Brain pericyte (primary cell): ENCODE measurements around the gene TGIF1.
"Not testable (repeated sequence)": the region's sequence is repeated elsewhere in the genome, so short reads cannot be mapped to it uniquely, and the experiment has no call there.

Experiments
- DNase-seq: peaks from one replicate; pipeline ENCODE4 v3.0.0-alpha.2; 2012; ENCODE audit warnings: low read depth, low spot score

TGIF1 gene

DNA sequence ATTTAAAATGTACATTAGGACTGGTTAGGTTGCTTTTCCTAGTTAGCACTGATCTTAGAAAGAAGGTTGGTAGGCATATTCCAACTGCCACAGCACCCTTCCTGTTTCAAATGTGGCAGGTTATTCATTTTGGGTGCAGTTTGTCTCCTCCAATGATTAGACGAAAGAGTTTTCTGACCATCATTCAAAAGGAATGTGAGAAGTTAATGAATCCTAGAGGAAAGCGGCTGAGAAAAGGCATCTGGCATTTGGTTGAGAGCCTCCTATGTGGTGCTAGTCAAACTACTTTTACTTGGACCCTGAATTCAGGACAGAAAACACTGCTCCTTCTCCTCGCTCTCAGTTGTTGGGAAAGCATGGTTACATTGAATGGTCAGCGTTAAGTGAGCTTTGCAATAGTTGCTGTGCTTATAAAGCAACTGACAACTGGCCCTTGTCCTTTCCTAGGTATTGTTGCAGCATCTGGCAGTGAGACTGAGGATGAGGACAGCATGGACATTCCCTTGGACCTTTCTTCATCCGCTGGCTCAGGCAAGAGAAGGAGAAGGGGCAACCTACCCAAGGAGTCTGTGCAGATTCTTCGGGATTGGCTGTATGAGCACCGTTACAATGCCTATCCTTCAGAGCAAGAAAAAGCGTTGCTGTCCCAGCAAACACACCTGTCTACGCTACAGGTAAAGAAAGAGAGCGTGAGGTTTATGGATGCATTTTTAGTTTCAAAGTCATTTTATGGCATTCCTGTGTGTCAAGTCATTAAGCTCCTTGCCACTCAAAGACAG lies 6.1 kb downstream of the TGIF1 start:
- DNase-seq = no peak

GRCh38 chr18:3456686-3457069 lies 6.7 kb downstream of the TGIF1 start:
- no peak for DNase-seq

DNA sequence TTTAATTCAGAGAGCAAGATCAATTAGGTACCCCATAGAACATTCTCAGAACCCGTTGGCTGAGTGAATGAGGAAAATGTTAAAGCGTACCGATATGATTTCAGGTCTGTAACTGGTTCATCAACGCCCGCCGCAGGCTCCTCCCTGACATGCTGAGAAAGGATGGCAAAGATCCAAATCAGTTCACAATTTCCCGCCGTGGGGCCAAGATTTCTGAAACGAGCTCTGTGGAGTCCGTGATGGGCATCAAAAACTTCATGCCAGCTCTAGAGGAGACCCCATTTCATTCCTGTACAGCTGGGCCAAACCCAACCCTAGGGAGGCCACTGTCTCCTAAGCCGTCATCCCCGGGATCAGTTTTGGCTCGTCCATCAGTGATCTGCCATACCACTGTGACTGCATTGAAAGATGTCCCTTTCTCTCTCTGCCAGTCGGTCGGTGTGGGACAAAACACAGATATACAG lies 7.3 kb downstream of the TGIF1 start:
- no peak for DNase-seq

GRCh38 chr18:3458378-3458777 lies 8.4 kb downstream of the TGIF1 start:
- DNase-seq = no peak

GRCh38 chr18:3458952-3459853 lies 9.2 kb downstream of the TGIF1 start:
- DNase-seq = no peak

GRCh38 chr18:3460823-3461398 lies 10.9 kb downstream of the TGIF1 start:
- DNase-seq = no peak

DNA sequence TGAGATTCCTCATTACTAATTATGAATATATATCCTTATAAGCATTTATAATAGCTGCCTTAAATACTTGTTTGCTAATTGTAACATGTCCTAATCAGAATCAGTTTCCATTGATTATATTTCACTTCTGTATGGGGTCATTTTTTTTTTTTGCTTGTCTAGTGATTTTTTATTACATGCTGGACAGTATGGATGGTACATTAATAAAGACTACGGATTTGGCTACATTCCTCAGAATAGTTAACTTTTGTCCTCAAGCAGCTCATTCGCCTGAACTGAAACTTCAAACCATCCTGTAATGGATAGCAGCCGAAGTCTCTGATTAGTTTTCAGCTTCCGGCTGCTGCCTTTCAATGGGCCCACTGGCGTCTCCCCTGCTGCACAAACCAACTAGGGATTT lies 11.7 kb downstream of the TGIF1 start:
- DNase-seq = no peak

DNA sequence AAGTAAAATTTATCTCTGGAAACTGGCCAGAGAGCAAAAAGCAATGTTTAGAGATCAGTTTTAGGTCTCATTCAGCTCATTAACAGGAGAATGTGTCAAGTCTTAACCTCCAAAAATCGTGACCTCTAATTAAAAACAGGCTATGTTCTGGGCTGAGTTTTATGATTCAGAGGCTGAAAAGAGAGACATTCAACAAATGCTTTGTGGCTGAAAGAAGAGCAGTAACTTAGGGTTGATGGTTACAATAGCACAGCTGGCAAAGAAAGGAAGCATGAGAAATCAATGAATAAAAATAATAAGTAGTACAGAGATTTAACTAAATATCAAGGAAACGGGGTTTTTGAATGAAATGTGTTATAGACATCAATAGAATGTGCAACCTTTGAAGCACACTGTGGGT lies 13.1 kb downstream of the TGIF1 start:
- no peak for DNase-seq

GRCh38 chr18:3466045-3466444 lies 16.1 kb downstream of the TGIF1 start:
- no peak for DNase-seq

DNA sequence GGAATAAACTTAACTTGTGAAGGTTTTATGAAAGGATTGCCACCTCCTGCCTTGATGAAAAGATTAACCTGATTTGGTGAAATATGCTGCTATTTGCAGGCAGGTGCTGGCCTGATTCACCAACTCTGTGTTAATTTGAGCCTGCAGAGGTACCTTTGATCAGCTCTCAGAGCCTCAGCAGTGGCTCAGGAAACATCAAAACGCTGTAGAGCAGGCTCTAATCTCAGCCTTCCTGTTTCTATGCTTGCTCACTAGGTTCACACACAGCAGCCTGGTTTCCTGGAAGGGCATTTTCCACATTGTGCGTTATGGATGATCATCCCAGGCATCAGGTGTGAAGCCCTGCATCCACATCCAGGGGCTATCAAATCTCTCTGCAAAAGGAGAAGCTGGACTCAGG lies 16.9 kb downstream of the TGIF1 start:
- DNase-seq = no peak

DNA sequence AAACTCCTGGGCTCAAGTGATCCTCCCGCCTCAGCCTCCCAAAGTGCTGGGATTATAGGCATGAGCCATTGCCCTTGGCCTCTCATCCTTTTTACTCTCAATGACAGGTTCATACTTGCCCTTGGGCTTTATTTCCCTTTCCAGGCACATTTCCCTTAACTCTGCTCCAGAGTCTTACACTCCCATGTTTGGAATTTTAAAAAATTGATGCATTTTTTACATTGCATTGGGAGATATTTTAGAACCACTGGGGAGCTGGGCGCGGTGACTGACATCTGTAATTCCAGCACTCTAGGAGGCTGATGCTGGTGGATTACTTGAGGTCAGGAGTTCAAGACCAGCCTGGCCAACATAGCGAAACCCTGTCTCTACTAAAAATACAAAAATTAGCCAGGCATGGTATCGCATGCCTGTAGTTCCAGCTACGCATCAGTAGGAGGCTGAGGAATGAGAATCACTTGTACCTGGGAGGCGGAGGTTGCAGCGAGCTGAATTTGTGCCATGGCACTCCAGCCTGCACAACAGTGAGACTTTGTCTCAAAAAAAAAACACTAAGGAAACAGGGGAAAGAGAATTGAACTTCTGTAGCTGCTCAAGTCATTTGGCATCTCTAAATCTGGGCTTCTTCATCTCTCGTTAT lies 18.2 kb downstream of the TGIF1 start:
- no peak for DNase-seq

- no peak for DNase-seq
These were observed 18.9 kb downstream of the TGIF1 start for GRCh38 chr18:3468833-3469232.

GRCh38 chr18:3471141-3471648 lies 21.2 kb downstream of the TGIF1 start:
- no peak for DNase-seq

DNA sequence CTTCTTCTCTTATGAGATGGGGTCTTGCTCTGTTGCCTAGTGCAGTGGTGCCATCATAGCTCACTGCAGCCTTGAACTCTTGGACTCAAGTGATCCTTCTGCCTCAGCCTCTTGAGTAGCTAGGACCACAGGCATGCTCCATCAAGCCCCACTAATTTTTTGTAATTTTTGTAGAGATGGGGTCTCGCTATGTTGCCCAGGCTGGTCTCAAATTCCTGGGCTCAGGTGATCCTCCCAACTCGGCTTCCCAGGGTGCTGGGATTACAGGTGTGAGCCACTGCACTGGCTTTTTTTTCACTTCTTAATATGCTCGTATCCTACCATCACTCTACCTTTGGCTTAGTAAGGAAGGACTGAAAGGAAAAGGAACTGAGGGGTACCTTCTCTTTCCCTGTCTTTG lies 22.1 kb downstream of the TGIF1 start:
- not testable (repeated sequence) for DNase-seq

DNA sequence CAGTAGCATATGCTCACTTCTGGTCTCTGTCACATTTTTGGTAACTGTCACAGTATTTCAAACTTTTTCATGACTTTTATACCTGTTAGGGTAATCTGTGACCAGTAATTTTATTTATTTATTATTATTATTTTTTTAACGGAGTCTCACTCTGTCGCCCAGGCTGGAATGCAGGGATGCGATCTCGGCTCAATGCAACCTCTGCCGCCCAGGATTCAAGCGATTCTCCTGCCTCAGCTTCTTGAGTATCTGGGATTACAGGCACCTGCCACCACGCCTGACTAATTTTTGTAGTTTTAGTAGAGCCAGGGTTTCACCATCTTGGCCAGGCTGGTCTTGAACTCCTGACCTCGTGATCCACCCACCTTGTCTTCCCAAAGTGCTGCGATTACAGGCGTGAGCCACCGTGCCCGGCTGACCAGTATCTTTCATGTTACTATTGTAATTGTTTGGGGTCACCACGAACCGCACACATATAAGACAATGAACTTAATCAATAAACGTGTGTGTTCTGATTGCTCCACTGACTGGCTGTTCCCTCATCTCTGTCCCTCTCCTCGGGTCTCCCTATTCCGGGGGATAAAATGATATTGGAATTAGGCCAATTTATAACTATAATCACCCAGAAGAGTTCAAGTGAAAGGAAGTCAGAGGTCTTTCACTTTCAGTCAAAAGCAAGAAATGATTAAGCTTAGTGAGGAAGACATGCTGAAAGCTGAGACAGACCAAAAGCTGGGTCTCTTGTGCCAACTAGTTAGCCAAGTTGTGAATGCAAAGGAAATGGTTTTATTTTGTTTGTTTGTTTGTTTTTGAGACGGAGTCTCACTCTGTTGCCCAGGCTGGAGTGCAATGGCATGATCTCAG lies 22.9 kb downstream of the TGIF1 start:
- DNase-seq = no peak

GRCh38 chr18:3478262-3478978 lies 28.4 kb downstream of the TGIF1 start:
- DNase-seq = no peak

DNA sequence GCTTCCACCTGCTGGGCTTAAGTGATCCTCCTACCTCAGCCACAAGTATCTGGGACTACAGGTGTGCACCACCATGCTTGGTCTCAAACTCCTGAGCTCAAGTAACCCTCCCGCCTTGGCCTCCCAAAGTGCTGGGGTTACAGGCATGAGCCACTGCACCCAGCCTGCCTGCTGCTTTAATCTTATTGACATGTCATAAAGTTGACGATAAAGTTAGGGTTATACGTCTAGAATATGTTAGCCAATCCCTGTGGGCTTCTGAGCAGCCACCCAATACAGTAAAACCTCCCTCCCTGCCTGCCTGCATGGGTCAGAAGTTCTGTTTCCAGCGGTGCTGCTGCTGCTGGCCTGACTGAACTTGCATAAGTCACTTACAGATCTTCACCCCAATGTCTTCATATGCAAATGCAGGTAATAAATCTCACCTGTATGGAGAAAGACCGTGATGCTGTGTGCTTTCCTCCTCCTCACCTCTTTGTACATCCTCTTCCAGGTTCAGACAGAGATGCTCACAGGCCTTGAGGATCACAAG lies 30.1 kb downstream of the TGIF1 start:
- no peak for DNase-seq

DNA sequence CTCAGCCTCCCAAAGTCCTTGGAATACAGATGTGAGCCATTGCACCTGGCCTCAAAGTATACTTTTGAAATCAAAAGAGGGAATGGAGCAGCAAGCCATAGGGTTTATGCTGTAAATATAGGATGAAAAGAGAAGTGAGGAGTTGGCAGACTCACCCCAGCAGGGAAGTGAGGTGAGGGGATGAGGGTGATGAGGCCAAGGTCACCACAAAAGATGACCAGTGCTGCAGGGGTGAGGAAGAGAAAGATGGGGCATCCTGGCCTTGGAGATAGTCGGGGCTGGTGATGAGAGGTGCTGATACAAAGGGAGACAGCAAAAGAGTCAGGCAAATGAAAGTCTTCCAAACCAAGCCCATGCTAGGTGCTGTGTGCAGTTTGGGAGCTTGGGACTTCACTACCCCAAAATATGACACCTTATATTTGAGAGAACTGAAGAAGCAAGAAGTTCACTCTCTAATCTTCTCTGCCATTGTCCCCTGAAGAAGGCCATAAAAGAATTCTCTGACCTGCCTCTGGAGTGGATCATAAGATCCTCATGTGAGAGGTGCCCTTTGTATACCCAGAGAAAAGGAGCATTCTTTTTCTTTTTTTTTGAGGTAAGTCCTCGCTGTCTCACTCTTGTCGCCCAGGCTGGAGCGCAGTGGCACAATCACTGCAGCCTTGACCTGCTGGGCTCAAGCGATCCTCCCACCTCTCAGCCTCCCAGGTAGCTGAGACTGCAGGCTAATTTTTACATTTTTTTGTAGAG lies 31.0 kb downstream of the TGIF1 start:
- DNase-seq = no peak

- no peak for DNase-seq
These were observed 31.8 kb downstream of the TGIF1 start for GRCh38 chr18:3481696-3482210.
